NB4 (cell line): ENCODE results near the gene CARD9.

Experiments
- CTCF ChIP-seq: IDR thresholded peaks from one replicate; pipeline ENCODE4 v1.5.1; 2012; ENCODE audit warnings: low read depth, low read length
- MAX ChIP-seq: IDR thresholded peaks from 2 replicates; pipeline ENCODE4 v1.6.1; 2011; ENCODE audit warnings: low read depth, low read length
- MYC ChIP-seq: IDR thresholded peaks from 2 replicates; pipeline ENCODE4 v1.6.1; 2011; ENCODE audit warnings: low read depth, low read length
- POLR2A ChIP-seq: IDR thresholded peaks from 2 replicates; pipeline ENCODE4 v1.6.1; 2011; ENCODE audit warnings: mild to moderate bottlenecking; ENCODE audit not compliant: insufficient read length; ENCODE audit errors: extremely low read depth

GRCh38 chr9:136373300-136374182, at the start of gene CARD9:
- TF ChIP-seq CTCF, result no peak
- peak; percentile 50; the same call in 1 of the 2 replicates for TF ChIP-seq MAX
- TF ChIP-seq POLR2A, result peak; percentile 78
- peak; percentile 78 for TF ChIP-seq MYC
